Sigmoid colon (tissue), 4 donors: ENCODE data around the gene RNF151.

Source experiments
- EP300 ChIP-seq, 4 donors: sonication (generic); formaldehyde crosslinking; IDR thresholded peaks; one replicate each; pipeline ENCODE4 v1.6.1; 2017; ENCODE audit warnings: antibody characterized with exemption in 4 of 4
- POLR2A ChIP-seq, 2 donors: fragments of 450-650 bp; IDR thresholded peaks; one replicate each; pipeline ENCODE4 v1.6.1; 2016; ENCODE audit warnings: antibody characterized with exemption in 2 of 2, mild to moderate bottlenecking in 2 of 2, moderate library complexity in 2 of 2
- POLR2AphosphoS5 ChIP-seq, 4 donors: sonication (generic); formaldehyde crosslinking; IDR thresholded peaks; one replicate each; pipeline ENCODE4 v1.6.1; 2017; ENCODE audit warnings: antibody characterized with exemption in 4 of 4
- TF ChIP-seq, protein P1 (sequence below), 4 experiments: fragments of 450-650 bp in 3 of 4; fragments of 200-600 bp in 1 of 4; IDR thresholded peaks; one replicate each; pipeline ENCODE4 v1.5.1; 2016 to 2019; ENCODE audit warnings: antibody characterized with exemption in 4 of 4, mild to moderate bottlenecking in 3 of 4, moderate library complexity in 2 of 4

DNA sequence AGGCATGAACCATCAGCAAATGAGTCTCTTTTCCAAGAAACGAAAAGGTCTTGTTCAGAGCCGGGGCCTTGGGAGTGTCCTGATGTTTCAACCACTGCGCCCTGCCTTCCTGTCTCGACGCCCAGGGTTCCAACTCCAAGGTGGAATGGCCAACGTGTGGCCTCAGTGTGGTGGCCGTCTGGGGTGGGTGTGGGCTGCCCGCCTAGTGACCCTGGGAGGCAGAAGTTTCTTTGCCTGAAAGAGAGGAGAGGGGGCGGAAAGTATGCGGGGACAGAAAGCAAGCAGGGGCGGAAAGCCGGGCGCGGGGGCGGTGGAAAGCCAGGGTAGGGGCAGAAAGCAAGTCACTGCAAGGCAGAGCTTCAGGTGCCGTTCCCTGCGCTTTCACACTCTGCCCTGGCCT, 27.7 kb upstream of the RNF151 start:
- TF ChIP-seq, protein P1, sequence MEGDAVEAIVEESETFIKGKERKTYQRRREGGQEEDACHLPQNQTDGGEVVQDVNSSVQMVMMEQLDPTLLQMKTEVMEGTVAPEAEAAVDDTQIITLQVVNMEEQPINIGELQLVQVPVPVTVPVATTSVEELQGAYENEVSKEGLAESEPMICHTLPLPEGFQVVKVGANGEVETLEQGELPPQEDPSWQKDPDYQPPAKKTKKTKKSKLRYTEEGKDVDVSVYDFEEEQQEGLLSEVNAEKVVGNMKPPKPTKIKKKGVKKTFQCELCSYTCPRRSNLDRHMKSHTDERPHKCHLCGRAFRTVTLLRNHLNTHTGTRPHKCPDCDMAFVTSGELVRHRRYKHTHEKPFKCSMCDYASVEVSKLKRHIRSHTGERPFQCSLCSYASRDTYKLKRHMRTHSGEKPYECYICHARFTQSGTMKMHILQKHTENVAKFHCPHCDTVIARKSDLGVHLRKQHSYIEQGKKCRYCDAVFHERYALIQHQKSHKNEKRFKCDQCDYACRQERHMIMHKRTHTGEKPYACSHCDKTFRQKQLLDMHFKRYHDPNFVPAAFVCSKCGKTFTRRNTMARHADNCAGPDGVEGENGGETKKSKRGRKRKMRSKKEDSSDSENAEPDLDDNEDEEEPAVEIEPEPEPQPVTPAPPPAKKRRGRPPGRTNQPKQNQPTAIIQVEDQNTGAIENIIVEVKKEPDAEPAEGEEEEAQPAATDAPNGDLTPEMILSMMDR (IDR thresholded peaks at IDR 0.05), result no peak
- TF ChIP-seq POLR2A (IDR thresholded peaks at IDR 0.05) (no peak), POLR2AphosphoS5 (IDR thresholded peaks at IDR 0.05) (no peak), EP300 (IDR thresholded peaks at IDR 0.05) (no peak)
